ENCODE measurements around the gene CMTM2.

The CMTM2 gene

GRCh38 chr16:66637806-66638205 lies 58.5 kb downstream of the CMTM2 start:
- Histone ChIP-seq H3K27me3 (ENCODE audit: insufficient read depth, poor library complexity, severe bottlenecking) (no peaks in the 10 kb centered on the region), H3K4me3 (replicated peaks; ENCODE audit: insufficient read depth, low read length) (no peak overlapping the region), H3K27ac (replicated peaks) (no peak overlapping the region)
- DNase-seq (ENCODE audit: low read depth in 1 of 2, low spot score in 1 of 2): no peak
- no peak for TF ChIP-seq REST (IDR thresholded peaks at IDR 0.05; ENCODE audit: insufficient replicate concordance, low read depth)
- TF ChIP-seq POLR2AphosphoS5 (IDR thresholded peaks at IDR 0.05; ENCODE audit: low read depth): no peak
- TF ChIP-seq SPI1 (IDR thresholded peaks at IDR 0.05; ENCODE audit: borderline replicate concordance, low read depth): no peak
- no peak for TF ChIP-seq CTCF (IDR thresholded peaks at IDR 0.05; ENCODE audit: insufficient read depth, low read length)
- no peak for TF ChIP-seq GABPA (IDR thresholded peaks at IDR 0.05; ENCODE audit: low read depth)
